GM18502 (cell line): ENCODE data around the gene TIAM1.

Experiments
- ATAC-seq: cut with Tn5 transposase; IDR thresholded peaks from one replicate; pipeline ENCODE4 v1.9.1; 2021; ENCODE audit warnings: mild to moderate bottlenecking; ENCODE audit not compliant: unreplicated experiment, poor library complexity

Gene TIAM1, protein sequence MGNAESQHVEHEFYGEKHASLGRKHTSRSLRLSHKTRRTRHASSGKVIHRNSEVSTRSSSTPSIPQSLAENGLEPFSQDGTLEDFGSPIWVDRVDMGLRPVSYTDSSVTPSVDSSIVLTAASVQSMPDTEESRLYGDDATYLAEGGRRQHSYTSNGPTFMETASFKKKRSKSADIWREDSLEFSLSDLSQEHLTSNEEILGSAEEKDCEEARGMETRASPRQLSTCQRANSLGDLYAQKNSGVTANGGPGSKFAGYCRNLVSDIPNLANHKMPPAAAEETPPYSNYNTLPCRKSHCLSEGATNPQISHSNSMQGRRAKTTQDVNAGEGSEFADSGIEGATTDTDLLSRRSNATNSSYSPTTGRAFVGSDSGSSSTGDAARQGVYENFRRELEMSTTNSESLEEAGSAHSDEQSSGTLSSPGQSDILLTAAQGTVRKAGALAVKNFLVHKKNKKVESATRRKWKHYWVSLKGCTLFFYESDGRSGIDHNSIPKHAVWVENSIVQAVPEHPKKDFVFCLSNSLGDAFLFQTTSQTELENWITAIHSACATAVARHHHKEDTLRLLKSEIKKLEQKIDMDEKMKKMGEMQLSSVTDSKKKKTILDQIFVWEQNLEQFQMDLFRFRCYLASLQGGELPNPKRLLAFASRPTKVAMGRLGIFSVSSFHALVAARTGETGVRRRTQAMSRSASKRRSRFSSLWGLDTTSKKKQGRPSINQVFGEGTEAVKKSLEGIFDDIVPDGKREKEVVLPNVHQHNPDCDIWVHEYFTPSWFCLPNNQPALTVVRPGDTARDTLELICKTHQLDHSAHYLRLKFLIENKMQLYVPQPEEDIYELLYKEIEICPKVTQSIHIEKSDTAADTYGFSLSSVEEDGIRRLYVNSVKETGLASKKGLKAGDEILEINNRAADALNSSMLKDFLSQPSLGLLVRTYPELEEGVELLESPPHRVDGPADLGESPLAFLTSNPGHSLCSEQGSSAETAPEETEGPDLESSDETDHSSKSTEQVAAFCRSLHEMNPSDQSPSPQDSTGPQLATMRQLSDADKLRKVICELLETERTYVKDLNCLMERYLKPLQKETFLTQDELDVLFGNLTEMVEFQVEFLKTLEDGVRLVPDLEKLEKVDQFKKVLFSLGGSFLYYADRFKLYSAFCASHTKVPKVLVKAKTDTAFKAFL (N-terminal part only)

DNA sequence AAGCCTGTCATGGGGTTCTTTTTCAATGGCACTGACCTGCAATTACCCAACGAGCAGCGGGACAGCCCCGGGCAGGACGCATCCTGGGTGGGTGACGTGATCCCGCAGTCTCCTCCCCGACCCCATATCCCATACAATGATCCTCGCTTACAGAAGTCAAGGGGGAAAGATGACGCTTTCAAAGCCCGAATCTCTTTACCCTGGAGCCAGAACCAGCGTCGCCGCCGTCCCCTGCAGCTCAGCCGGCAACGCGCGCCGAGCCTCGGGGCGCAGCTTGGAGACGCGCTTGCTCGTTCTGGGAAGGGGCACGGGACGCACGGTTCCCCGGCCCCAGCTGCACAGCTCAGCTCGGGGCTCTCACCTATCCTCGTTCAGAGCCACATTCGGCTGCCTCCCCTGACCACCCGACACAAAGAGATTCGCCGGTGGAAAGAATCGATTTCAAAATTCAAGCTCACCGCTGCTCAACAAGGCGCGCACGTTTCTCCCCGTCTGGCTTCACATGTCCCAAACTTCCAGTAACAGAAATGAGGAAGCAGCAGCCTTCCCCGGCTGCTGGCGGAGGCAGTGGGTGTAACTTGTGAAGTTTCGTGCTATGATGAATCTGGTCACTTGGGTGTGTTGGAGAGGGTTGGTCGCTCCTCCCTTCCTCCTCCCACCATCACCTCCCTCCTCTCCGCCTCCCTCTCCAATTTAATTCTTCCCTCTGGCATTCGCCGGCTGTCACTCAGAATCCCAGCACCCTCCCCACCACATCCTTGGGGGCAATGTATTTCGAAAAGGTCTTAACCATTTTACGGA lies at the start of gene TIAM1:
TIAM1 (minus strand) TSS at position 582 of the 801 bp plus-strand sequence. CDS start 77,289 bp downstream, outside the sequence.
- no peak for ATAC-seq

DNA sequence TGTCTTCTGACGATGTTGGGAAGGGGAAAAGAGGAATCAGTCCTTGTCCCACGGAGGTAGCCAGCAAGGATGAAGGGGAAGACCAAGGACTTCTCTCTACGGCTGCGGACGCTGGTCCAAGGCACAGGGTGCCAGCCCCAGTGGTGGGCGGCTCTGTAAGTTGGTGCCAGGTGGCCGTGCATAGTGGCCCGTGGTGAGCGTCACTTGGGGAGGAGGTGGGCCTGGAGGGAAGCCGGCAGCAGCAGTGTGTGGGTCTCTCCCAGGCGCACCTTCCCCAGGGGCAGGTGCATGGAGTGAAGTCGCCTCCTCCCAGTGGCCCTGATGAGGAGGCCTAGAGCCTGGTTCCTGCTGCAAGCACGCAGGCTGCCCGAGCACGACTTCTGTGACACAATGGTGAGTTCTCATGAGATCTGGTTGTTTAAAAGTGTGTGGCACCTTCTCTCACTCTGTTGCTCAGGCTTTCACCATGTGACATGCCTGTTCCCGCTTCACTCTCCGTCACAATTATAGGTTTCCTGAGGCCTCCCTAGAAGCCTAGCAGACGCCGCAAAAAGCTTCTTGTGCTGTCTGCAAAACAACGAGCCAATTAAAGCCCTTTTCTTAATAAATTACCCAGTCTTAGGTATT lies 43.6 kb upstream of the TIAM1 start:
- ATAC-seq, result no peak

DNA sequence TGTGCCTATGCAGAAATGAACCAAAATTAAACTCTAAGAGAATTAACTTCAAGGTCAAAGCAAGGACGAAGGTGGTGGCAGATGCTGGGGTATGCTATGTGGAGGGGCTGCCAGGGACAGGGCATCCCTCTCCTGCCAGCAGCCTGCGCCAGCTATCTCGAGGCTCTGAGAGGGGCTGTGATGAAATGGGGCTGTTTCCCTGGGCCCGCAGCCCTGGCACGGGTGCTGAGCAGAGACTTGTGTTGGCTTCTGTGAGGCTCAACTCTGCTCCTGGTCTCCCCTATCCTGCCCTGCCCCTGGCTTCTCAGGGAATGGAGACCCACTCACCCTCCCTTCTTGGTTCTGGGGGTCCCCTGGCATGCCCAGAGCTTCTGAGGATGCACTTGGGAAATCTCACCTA lies 41.9 kb upstream of the TIAM1 start:
- ATAC-seq, result no peak

DNA sequence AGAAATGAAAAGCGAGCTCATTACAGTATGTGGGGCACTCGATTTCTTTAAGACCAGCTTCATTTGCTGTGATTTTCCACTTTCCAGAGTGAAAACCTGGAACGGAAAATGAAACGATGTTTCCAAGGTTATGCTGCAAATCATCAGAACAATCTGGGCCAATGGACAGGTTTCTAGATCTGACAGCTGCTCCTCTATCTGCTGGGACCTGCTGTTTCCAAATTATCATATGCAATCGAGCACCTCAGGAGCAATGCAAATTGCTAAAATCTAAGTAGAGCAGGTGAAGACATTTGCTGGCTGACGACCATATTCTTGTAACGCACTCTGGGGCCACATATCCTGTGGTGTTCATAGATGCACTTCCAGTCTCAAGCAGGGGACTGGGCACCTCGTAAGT lies 39.7 kb upstream of the TIAM1 start:
- no peak for ATAC-seq

DNA sequence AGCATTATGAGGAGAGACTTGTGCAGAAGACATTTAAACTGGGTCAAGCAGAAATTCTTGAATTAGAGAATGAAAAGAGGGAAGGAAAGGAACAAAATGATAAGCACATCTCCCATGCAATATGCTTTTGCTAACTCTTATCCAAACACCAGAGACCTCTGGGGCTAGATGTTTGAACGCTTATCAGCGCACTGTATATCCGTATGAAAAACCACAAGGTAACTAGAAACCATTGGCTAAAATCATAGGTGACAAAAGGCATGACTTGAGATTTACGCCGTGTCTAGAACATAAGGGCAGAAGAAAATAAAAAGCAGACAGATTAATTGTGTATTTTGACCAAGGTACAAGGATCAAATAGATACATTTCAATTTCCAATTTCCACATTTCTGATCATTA lies 38.0 kb upstream of the TIAM1 start:
- no peak for ATAC-seq

DNA sequence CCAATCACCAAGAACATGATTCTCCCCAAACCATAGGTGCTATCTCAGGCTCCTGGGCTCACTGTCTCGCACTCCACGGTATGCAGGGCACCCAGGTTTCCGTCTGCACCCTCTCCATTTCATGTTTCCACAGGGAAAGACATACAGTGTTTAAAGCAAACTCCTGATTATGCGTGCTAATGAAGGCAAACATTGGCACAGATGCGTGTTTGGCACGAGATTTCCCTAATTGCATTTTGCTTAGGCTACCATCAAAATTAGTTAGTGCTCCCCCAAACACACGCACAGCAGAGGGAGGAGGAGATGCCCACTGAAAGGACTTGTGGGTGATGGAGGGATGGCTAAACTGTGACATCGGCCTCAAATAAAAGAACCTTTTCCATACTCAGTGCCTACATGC lies 32.2 kb upstream of the TIAM1 start:
- ATAC-seq, result no peak

DNA sequence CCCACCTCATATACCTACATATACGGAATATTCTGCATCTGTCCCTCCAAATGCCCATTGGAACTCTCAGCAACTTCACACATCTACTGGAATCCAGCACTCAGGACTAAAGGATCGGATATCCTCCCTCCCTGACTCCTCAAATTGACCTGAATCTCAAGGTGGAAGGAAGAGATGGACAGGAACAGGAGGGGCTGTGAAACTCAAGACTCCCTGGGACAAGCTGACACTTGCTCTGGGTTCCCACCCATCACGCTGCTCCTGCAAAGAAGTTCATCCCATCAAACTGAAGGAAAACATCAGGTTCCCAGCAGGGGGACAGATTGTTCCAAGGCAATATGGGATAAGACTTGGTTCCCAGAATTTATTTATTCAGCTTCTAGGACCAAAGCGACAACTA lies 30.3 kb upstream of the TIAM1 start:
- ATAC-seq, result no peak

DNA sequence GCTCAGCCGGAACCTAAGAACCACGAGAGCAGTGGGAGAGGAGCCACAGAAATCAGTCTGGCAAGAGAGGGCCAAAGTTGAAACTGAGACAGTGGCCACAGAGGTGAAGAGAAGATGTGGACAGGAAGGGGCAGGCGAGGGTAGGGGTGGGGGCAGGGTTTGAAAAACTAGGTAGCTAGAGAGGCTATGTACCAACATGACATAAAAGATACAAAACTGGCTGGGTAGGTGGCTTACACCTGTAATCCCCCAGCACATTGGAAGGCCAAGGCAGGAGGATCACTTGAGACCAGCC lies 28.4 kb upstream of the TIAM1 start:
- no peak for ATAC-seq

DNA sequence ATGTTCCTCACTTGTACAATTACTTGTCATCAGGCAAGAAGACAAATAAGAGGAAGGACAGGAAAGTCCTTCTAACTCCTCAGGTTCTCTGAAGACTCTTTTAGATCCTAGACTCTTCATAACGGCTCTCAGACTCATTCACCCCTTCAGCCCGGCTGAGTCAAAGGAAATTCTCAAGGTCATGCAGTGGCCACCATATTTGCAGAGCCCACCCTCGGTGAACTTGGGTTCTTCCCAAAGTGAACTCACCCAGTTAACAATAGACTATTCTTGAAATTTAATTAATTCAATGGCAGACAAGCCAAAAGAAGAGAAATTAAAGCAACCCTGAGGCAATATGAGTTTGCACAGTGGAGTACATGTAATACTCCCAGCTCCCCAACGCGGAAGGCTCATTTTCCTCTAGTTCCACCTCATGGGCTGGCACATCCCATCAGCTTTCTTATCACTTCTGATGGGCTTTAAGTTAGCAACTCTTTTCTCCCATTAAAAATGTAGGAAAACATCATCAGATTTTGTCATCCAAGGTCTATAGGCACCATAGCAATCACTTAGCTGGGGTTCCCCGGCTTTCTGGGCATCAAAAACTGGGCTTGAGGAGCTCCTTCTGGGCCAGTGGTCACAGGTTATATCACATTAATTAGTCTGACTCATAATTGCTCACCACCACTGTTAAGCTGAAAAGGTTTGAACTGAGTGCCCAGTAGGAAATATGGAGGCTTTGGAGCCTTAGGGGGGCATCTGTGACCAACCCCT lies 27.8 kb upstream of the TIAM1 start:
- no peak for ATAC-seq

DNA sequence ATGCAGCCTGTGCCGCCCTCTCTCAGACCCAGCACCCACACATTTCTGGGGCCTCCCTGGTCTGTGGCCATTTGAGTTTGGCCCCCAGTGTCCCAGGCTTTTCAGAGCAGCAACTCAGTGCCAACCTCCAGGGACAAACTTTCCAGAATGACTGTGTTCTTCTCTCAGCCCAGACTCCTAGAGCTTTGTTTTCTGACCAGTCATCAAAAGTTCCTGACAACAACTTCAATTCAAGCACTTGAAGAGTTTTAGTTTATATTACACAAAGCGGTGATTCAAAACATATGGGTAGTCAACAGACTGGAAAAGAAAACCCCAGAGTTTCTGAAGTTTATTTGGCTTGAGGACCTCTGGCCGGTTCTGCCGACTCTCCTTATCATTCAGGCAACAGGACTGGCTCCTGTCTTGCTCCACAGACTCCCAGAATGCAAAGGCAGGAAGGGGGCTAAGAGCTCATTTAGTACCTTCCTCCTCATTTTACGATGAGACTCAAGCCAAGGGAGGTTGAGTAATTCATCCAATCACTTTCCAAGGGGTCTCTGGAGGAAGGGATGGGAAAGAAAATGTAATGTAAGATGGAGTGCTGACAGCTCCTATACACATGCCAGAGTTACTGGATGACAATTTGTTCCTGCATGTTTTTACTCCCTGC lies 27.0 kb upstream of the TIAM1 start:
- no peak for ATAC-seq

DNA sequence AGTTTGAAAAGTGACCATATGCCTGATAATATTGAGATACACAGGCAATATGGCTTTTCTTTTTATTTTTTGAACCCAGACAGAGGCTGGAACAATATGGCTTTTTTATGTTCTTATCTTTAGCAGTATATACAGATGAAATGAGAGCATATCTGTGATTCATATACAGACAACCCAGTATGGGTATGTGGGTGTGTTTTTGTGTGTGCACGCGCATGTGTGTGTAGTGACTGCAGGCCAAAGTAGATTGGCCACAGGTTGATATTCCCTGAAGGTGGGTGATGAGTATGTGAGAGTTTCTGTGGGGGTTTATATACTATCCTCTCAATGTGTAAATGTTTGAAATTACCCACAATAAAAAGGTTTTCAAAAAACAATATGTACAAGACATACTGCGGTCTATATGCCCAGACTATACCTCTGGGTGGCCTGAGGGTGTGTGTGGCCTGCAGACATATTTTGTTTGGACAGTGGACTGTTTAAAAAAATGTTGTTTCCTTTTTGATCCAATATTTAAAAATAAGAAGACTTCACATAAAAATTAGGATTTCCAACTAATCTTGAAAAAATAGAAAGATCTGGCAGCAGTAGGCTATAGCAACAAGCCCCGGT lies 26.3 kb upstream of the TIAM1 start:
- ATAC-seq, result no peak

DNA sequence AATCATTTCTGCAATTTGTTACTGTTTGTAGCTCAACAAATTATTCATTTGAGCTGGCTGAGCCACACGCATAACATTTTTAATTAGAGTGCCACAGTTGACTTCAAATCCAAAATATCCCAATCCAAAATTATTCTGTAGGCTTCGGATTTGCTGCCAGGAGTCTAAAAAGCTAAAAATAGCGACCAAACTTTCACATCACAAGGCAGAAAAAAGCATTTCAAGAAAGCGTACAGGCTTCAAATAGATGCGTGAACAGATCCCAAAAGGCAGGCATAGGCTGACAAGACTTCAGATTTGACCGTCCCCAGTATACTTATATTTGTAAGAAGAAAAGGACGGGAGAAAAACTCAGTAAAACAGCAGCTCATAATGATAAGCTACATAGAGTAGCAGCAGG lies 24.3 kb upstream of the TIAM1 start:
- no peak for ATAC-seq

DNA sequence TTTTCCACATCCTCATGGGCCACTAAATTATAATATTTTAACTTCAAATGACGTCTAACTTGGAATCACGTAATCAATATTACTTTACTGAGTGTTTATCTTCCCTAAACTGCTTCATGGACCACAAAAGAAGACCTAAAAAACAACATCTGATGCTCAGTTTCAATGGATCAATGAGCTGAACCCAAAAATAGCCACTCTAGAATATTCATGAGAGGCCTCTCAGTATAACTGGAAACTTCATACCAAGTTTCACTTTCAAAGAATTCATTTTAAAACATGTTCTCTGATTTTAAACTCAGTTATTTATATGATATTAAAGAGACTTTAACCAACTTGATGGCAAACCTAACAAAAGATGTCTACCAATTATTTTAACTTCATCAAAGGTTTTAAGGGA lies 23.7 kb upstream of the TIAM1 start:
- ATAC-seq, result no peak

DNA sequence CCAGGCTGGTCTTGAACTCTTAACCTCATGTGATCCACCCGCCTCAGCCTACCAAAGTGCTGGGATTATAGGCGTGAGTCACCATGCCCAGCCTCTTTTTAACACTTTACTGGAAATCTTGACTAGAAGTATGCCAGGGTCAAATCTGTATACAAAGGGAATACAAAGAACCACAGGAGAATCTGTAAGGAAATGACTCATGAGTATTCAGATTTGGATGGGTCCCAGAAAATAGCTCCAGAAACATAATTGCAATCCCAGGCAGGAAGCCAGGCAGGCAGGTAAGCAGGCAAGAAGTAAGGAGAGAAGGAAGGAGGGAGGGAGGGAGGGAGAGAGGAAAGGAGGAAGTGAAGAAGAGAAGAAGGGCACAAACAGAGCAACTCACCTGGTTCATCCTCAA lies 22.8 kb upstream of the TIAM1 start:
- ATAC-seq, result no peak

DNA sequence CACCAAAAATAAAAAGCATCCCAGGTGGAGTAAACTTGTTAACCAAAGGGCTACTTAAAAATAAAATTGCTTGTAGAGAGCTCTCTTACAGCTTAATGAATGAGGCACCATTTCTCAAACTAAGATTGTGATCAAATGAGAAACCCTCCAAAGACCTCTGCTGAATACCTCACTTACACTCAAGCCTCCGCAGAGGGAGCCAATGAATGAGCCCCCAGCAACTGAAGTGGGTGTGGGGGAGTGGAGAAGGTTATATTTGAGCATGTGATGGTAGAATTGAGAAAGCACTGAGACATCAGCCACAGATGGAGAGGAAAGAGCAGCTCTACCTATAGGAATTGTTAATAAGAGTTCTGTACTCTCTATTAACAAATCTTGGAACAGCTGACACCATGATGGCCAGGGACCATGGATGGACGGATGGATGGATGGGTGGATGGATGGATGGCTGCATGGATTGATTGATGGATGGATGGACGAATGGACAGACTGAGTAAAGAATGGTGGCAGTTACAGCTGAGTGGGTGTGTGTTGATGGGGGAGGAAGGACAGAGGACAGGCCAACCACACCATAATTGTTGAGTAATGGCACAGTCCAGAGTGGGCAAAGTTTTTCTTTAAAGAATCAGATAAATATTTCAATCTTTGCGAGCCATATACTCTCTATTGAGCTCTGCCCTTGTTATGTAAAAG lies 20.3 kb upstream of the TIAM1 start:
- no peak for ATAC-seq

DNA sequence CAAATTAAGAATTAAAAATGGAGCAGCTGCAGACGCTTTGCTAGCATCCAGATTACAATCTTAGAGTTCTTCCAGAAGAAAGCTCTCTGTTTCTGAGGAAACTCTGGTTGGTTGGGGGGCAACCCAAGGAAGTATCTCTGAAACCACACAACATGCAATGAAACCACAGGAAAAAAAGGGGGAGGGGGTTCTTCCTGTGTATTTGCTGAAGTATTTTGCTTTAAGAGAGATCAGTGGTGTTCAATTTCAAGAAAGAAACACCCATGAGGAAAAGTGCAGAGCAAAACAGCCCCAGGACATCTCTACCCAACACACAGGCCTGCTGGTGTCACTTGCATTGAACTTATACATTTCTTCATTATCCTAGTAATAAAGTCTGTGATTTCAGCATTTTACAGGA lies 19.7 kb upstream of the TIAM1 start:
- ATAC-seq, result no peak

DNA sequence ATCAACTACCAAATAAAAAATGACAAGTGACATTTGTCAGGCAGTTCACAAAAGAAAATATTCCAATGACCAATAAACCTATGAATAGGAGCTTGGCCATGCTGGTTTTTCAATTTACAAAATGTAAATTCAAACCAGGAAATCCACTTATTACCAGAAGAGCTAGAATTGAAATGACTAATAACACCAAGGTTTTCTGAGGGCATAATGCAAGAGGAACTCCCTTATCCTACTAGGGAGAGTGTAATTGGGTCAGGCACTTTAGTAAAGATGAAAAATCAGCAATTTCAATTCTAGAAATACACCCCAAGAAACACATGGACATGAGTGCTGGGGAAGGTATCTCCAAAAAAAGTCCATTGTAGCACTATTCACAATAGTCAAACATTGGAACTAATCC lies 16.7 kb upstream of the TIAM1 start:
- ATAC-seq, result no peak

DNA sequence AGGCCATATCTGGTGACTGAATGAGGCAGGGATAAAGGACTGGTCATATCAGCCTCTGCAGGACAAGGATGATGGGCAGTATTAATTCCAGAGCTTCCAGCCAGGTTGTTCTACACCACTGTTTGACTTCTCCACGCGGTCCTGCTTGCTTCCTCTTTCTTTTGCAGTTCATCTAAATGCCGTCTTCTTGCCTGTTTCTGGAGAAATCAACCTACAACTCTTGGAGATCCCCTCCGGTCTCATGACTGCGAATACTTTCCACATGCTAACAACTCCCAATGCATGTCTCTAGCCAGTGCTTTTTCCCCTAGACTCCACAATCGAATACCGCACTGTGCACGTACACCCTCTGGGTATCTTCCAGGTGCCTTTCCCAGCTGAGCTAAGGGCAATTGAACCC lies 14.1 kb upstream of the TIAM1 start:
- ATAC-seq, result no peak
